Stomach smooth muscle (tissue), 2 donors: ENCODE data around the gene SYPL2.

ENCODE experiments used
- H3K27ac ChIP-seq: one replicate; pipeline ENCODE4 v1.7.0; 2013; ENCODE audit warnings: mild to moderate bottlenecking, low read length, inconsistent platforms
- H3K27me3 ChIP-seq, 2 donors: one replicate each; pipeline ENCODE4 v1.7.0; 2013; ENCODE audit warnings: low read length in 2 of 2; ENCODE audit not compliant: insufficient read depth in 2 of 2, control insufficient read depth in 1 of 2
- H3K36me3 ChIP-seq, 2 donors: one replicate each; pipeline ENCODE4 v1.7.0; 2013; ENCODE audit warnings: low read length in 2 of 2; ENCODE audit not compliant: control insufficient read depth in 2 of 2, insufficient read depth in 2 of 2
- H3K4me1 ChIP-seq: one replicate; pipeline ENCODE4 v1.7.0; 2013; ENCODE audit warnings: low read length; ENCODE audit not compliant: control insufficient read depth, insufficient read depth
- H3K4me3 ChIP-seq, 2 donors: one replicate each; pipeline ENCODE4 v1.7.0; 2013; ENCODE audit warnings: low read length in 2 of 2
- H3K9ac ChIP-seq, 2 donors: one replicate each; pipeline ENCODE4 v1.7.0; 2013; ENCODE audit warnings: low read length in 2 of 2, mild to moderate bottlenecking in 1 of 2
- H3K9me3 ChIP-seq, 2 donors: one replicate each; pipeline ENCODE4 v1.7.0; 2013; ENCODE audit warnings: low read length in 2 of 2; ENCODE audit not compliant: control insufficient read depth in 2 of 2
- donor health status: healthy.
- donor health status: Pancreatic carcinoma.

The SYPL2 gene

GRCh38 chr1:109482791-109483671, 16.7 kb downstream of the SYPL2 start:
- Histone ChIP-seq H3K36me3 (peaks cover 3 to 9% of the 10 kb centered on the region in 2 donors), H3K9ac (peak overlapping the region; percentile 48 to 60), H3K27me3 (no peaks in the 10 kb centered on the region), H3K9me3 (no peaks in the 10 kb centered on the region), H3K4me1 (peaks cover 16% of the 10 kb centered on the region), H3K27ac (peak overlapping the region; percentile 58), H3K4me3 (peak overlapping the region; percentile 66 to 82)

GRCh38 chr1:109483672-109484518, 17.5 kb downstream of the SYPL2 start, which contains the start of gene ATXN7L2:
Gene ATXN7L2 (plus strand): TSS chr1:109483905. CDS start chr1:109483954, 49 bp downstream.
- peak within 1 kb of the TSS; percentile 88 to 96 for H3K4me3 ChIP-seq
- H3K27me3 ChIP-seq: no peaks in the 10 kb centered on the region
- no peaks in the 10 kb centered on the region for H3K9me3 ChIP-seq
- H3K9ac ChIP-seq: peak within 1 kb of the TSS; percentile 78 to 81
- H3K36me3 ChIP-seq: peaks cover 3 to 7% of the 10 kb centered on the region in 2 donors
- peaks cover 16% of the 10 kb centered on the region for H3K4me1 ChIP-seq
- H3K27ac ChIP-seq: peak within 1 kb of the TSS; percentile 81

GRCh38 chr1:109484519-109484975, 18.2 kb downstream of the SYPL2 start:
- H3K9ac ChIP-seq: peak overlapping the region; percentile 78 to 81
- H3K4me3 ChIP-seq: peak overlapping the region; percentile 88 to 96
- peaks cover 16% of the 10 kb centered on the region for H3K4me1 ChIP-seq
- H3K27ac ChIP-seq: no peak overlapping the region
- peaks cover 0 to 9% of the 10 kb centered on the region in 2 donors for H3K36me3 ChIP-seq
- no peaks in the 10 kb centered on the region for H3K9me3 ChIP-seq
- H3K27me3 ChIP-seq: no peaks in the 10 kb centered on the region

- H3K4me3 ChIP-seq: peak overlapping the region in 1 of 2 donors; percentile 88
- no peaks in the 10 kb centered on the region for H3K27me3 ChIP-seq
- no peaks in the 10 kb centered on the region for H3K9me3 ChIP-seq
- peaks cover 16% of the 10 kb centered on the region for H3K4me1 ChIP-seq
- H3K36me3 ChIP-seq: peaks cover 0 to 8% of the 10 kb centered on the region in 2 donors
- no peak overlapping the region for H3K27ac ChIP-seq
- no peak overlapping the region for H3K9ac ChIP-seq
These were observed 18.7 kb downstream of the SYPL2 start for GRCh38 chr1:109485001-109485400.

GRCh38 chr1:109487261-109487660, 20.9 kb downstream of the SYPL2 start:
- H3K4me3 ChIP-seq: no peak overlapping the region
- no peaks in the 10 kb centered on the region for H3K27me3 ChIP-seq
- H3K4me1 ChIP-seq: peaks cover 22% of the 10 kb centered on the region
- H3K27ac ChIP-seq: no peak overlapping the region
- H3K9ac ChIP-seq: no peak overlapping the region
- peaks cover 0 to 3% of the 10 kb centered on the region in 2 donors for H3K36me3 ChIP-seq
- H3K9me3 ChIP-seq: no peaks in the 10 kb centered on the region

- peaks cover 20% of the 10 kb centered on the region for H3K4me1 ChIP-seq
- no peak overlapping the region for H3K27ac ChIP-seq
These were observed 21.9 kb downstream of the SYPL2 start for GRCh38 chr1:109488201-109488600.

GRCh38 chr1:109488696-109489095, 22.4 kb downstream of the SYPL2 start:
- Histone ChIP-seq H3K9ac (no peak overlapping the region), H3K36me3 (peaks cover 0 to 3% of the 10 kb centered on the region in 2 donors)

More at GRCh38 chr1:109488201-109488600, 21.9 kb downstream of the SYPL2 start:
- H3K9me3 ChIP-seq: no peaks in the 10 kb centered on the region
- H3K4me3 ChIP-seq: no peak overlapping the region
- H3K27me3 ChIP-seq: no peaks in the 10 kb centered on the region
- no peak overlapping the region for H3K9ac ChIP-seq
- peaks cover 0 to 3% of the 10 kb centered on the region in 2 donors for H3K36me3 ChIP-seq

GRCh38 chr1:109490029-109490933, 23.9 kb downstream of the SYPL2 start:
- Histone ChIP-seq H3K4me1 (peaks cover 21% of the 10 kb centered on the region), H3K36me3 (peaks cover 0 to 3% of the 10 kb centered on the region in 2 donors), H3K27ac (no peak overlapping the region), H3K4me3 (peak overlapping the region in 1 of 2 donors; percentile 3), H3K9ac (no peak overlapping the region), H3K9me3 (no peaks in the 10 kb centered on the region), H3K27me3 (no peaks in the 10 kb centered on the region)

More at GRCh38 chr1:109488696-109489095, 22.4 kb downstream of the SYPL2 start:
- H3K27ac ChIP-seq: no peak overlapping the region
- peaks cover 23% of the 10 kb centered on the region for H3K4me1 ChIP-seq
- H3K9me3 ChIP-seq: no peaks in the 10 kb centered on the region
- no peaks in the 10 kb centered on the region for H3K27me3 ChIP-seq
- no peak overlapping the region for H3K4me3 ChIP-seq

GRCh38 chr1:109490934-109491302, 24.6 kb downstream of the SYPL2 start:
- H3K36me3 ChIP-seq: peaks cover 3 to 6% of the 10 kb centered on the region in 2 donors
- no peaks in the 10 kb centered on the region for H3K9me3 ChIP-seq
- no peak overlapping the region for H3K9ac ChIP-seq
- H3K4me1 ChIP-seq: peaks cover 26% of the 10 kb centered on the region
- peak overlapping the region in 1 of 2 donors; percentile 3 for H3K4me3 ChIP-seq
- no peak overlapping the region for H3K27ac ChIP-seq
- H3K27me3 ChIP-seq: no peaks in the 10 kb centered on the region

GRCh38 chr1:109491372-109491771, 25.0 kb downstream of the SYPL2 start:
- Histone ChIP-seq H3K27ac (no peak overlapping the region), H3K9ac (no peak overlapping the region), H3K4me3 (no peak overlapping the region), H3K27me3 (no peaks in the 10 kb centered on the region), H3K36me3 (peaks cover 8 to 10% of the 10 kb centered on the region in 2 donors), H3K4me1 (peaks cover 27% of the 10 kb centered on the region), H3K9me3 (no peaks in the 10 kb centered on the region)
